GM18508 (cell line): ENCODE data around the gene BICRAL.
"Not testable (repeated sequence)": the region's sequence is repeated elsewhere in the genome, so short reads cannot be mapped to it uniquely, and the experiment has no call there.

Source experiments
- ATAC-seq: cut with Tn5 transposase; IDR thresholded peaks from one replicate; pipeline ENCODE4 v1.9.1; 2021; ENCODE audit warnings: moderate number of reproducible peaks; ENCODE audit not compliant: insufficient read depth, unreplicated experiment

The BICRAL gene

DNA sequence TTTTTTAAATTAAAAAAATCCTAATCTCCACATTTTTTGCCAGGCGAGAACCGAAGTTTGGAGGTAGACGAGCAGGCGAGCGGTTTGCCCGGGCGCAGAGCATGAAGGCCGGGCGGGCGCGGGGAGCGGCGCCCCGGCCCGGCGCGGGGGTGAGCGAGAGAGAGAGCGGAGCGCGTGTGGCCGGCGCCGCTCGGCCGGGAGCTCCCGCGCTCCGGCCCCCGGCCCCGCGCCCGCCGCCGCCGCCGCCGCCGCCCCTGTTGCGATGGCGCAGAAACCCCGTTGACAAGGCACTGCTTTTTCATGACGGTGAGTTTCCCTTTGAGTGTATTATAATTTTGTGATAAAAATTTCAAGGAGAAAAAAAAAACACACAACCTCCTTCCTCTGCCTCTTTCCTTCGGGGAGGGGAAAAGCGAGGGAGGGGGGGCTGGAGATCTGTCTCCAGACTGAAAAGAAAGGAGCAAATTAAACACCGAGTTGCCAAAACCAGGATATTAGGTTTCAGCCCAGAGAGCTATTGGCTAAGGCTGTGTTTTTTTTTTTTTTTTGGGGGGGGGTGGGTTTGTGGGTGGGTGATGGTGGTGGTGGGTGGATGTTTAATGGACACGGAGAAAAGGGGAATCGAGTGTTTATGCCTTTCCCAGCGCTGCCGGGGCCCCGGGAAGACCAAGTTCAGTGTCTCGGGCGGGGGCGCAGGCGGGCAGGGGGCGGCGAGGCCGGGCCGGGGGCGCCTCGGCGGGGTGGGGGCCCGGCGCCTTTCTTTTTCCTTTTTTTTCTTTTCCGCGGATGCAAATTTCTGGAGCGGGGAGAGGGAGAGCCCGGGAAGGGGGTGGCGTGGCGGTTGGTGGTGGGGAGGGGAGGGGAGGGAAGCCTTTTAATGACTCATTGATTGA is at the start of gene BICRAL:
Gene BICRAL, plus strand, starts transcription at position 257 of the 893 bp plus-strand sequence. CDS start 39,971 bp downstream, outside the sequence.
- no peak for ATAC-seq

GRCh38 chr6:42733867-42734481 is 47.9 kb upstream of the BICRAL start:
- not testable (repeated sequence) for ATAC-seq

DNA sequence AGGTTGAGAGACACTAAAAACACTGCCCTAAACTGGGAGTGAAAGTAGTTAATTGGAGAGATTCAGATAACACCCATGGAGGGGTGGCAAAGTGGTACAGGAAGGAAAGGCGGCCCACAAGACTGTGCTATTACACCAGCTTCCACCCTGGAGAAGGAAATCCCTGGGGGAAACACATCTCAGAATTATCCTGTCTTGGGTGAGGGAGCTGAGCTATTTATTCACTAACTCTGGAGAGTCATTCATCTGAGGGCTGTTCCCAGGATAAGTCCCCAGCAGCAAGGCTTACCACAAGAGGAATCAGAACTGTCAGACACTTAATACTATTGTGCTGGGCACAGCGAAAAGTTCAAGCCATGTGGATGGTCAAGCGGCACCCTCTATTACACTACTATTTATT is 45.9 kb upstream of the BICRAL start:
- no peak for ATAC-seq

- no peak for ATAC-seq
Measured at GRCh38 chr6:42740725-42741124, 41.1 kb upstream of the BICRAL start.

- no peak for ATAC-seq
Measured at GRCh38 chr6:42742116-42742894, 39.5 kb upstream of the BICRAL start.

GRCh38 chr6:42744351-42744893 is 37.4 kb upstream of the BICRAL start:
- ATAC-seq: no peak

GRCh38 chr6:42745083-42745639 is 36.7 kb upstream of the BICRAL start:
- ATAC-seq: no peak

GRCh38 chr6:42745640-42746462 is 36.0 kb upstream of the BICRAL start, which contains the start of gene TBCC:
TBCC (minus strand) TSS chr6:42746103; CDS start chr6:42746073, 30 bp downstream.
- ATAC-seq: no peak

GRCh38 chr6:42746463-42747391 is 35.1 kb upstream of the BICRAL start:
- ATAC-seq: no peak

GRCh38 chr6:42748203-42748898 is 33.5 kb upstream of the BICRAL start:
- ATAC-seq: no peak

DNA sequence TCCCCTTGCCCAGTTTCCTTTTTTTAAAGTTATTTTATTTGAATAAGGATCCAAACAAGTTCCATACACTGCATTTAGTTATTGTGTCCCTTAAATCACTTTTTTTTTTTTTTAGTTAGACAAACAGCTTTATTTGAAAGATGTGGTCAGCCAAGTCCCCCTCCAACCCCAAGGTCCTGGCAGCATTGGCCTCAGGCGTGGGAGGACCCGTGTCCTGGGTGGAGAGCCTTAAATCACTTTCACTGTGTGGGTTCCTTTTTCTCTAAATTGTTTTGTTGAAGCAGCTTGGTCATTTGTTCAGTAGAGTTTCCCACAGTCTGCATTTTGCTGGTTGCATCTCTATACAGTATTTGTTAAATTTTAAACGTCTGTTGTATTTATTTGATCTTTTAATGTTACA is 30.8 kb upstream of the BICRAL start:
- ATAC-seq: no peak

DNA sequence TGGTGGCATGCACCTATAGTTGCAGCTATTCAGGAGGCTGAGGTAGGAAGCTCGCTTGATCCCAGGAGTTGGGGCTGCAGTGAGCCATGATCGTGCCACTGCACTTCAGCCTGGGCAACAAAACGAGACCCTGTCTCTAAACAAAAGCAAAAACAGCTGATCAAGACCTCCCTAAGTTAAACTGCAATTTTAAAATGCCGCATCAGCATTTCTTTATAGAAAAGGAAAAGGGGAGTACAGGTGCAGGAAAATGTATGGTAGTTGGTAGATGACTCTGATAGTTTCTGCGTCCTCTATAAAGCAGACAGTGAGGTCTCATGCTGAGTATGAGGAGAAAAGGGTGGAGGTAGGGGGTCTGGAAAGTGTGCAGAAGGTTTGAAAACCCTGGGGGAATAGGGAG is 27.1 kb upstream of the BICRAL start:
- ATAC-seq: no peak

GRCh38 chr6:42756722-42757121 is 25.1 kb upstream of the BICRAL start:
- no peak for ATAC-seq

GRCh38 chr6:42758756-42759430 is 23.0 kb upstream of the BICRAL start:
- no peak for ATAC-seq

DNA sequence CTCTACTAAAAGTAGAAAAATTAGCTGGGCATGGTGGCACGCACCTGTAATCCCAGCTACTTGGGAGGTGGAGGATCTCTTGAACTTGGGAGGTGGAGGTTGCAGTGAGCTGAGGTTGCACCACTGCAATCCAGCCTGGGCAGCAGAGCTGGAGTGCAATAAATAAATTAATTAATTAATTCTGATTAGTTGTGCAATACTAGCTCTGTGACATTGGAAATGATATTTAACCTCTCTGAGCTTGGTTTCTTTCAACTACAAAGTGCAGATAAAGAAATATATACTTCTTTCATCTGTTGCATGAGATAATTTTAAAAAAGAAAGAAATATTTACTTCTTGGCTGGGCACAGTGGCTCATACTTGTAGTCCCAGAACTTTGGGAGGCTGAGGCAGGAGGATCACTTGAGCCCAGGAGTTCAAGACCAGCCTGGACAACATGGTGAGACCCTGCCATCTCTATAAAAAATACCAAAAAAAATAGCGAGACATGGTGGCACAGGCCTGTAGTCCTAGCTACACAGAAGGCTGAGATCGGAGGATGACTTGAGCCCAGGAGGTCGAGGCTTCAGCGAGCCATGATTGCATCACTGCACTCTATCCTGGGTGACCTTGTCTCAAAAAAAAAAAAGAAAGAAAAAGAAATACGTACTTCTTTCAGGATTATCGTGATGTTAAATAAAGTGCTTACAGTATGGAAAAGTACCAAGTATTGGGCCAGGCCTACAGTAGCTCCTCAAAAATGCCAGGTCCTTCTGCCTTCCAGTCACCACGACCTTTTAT is 20.4 kb upstream of the BICRAL start:
- ATAC-seq: no peak

- no peak for ATAC-seq
Measured at GRCh38 chr6:42762426-42762859, 19.4 kb upstream of the BICRAL start.
